GM20000 (cell line): ENCODE measurements around the gene CELSR3.

ENCODE experiments used
- DNase-seq: peaks from one replicate; pipeline ENCODE4 v3.0.0; 2012; ENCODE audit warnings: low spot score
- CTCF ChIP-seq: IDR thresholded peaks from 2 replicates; pipeline ENCODE4 v1.5.1; 2012; ENCODE audit warnings: mild to moderate bottlenecking, control low read depth; ENCODE audit errors: extremely low read depth, missing control alignments

Gene CELSR3

GRCh38 chr3:48651771-48652170 is 10.9 kb downstream of the CELSR3 start:
- no peak for TF ChIP-seq CTCF
- no peak for DNase-seq

GRCh38 chr3:48650723-48651122 is 12.0 kb downstream of the CELSR3 start:
- DNase-seq, result no peak
- TF ChIP-seq CTCF, result no peak

DNA sequence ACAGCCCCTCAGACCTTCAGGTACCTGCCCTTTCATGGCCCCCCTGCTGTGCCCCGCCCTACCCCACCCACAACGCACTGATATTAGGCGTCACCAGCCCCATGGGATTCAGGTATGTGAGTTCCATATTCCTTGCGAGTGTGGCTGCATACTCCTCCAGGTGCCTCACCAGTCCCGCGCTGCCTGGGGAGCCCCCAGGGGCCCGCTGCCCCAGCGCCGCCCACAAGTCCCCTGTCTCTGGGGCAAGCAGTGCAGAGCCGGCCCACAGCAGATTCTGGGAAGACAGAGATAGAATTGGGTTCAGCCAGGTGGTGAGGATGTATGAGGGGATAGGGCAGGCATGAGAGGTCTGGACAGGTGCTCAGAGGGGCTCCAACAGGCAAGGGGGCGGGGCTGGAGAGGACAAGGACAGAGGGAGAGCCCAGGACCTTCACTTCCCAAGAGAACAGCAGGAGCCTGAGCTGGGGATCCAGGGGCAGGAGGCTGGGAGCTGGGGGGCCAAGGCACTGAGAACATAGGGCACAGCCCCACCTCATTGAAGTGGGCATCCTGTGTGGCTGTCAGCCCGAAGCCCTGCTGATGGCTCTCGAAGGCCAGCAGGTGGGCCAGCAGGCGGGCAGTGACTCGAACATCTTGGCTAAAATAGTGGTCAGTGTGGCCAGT is 14.4 kb downstream of the CELSR3 start:
- TF ChIP-seq CTCF, result no peak
- DNase-seq, result no peak

- no peak for TF ChIP-seq CTCF
- no peak for DNase-seq
Observed at GRCh38 chr3:48647714-48648113, 15.0 kb downstream of the CELSR3 start.

- no peak for TF ChIP-seq CTCF
- DNase-seq, result no peak
Observed at GRCh38 chr3:48644898-48645760, 17.6 kb downstream of the CELSR3 start.

DNA sequence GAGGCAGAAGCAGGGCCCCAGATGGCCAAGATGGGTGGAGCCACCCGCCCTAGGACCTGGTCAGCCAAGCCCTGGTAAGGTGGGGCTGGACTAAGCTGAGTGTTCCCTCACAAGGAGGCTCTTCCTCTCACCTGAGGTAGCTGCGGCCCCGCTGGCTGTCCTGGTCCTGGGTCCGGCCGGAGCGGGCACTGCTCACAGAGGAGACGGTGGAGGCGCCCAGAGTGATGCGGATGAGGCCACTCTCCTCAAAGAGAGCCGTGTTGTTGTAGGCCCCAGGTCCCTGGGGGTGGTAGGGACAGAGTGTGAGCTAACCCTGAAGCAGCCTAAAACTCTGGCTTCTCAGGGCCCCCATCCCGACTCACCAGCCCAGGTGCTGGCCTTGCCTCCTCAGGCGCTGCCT is 20.1 kb downstream of the CELSR3 start:
- no peak for TF ChIP-seq CTCF

GRCh38 chr3:48641396-48641795 is 21.3 kb downstream of the CELSR3 start:
- DNase-seq, result no peak
- no peak for TF ChIP-seq CTCF

More for the DNA sequence above, 20.1 kb downstream of the CELSR3 start:
- DNase-seq, result no peak
